ENCODE measurements around the gene CYB5R2.

DNA sequence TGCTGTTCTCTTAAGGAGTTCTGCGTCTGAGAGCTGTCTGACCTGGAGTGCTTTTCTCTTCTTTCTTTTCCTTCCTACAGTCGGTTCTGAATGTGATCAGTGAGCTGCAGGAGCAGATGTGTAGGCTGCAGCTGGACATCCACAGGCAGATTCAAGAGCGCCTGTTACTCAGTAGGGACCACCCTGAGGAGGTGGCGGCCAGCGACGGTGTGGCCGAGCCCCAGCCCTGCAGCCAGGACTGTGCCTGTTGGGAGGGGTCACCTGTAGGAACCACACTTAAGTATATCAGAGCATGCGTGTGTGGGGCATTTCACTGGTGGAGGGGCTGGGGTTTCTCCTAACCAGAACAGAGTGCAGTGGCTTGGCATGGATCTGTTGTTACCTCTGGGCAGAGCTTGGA is 56.3 kb downstream of the CYB5R2 start:
- TF ChIP-seq EZH2 (IDR thresholded peaks at IDR 0.05) (no peak), POLR2AphosphoS5 (IDR thresholded peaks at IDR 0.05; ENCODE audit: borderline replicate concordance, low read depth, low read length) (no peak), FOXP2 (optimal IDR thresholded peaks at IDR 0.05; ENCODE audit: control extremely low read depth, extremely low read length, insufficient read depth) (no peak)
